ENCODE results near the gene TET1.
A peak's percentile ranks its signal among the peaks of the same experiment; 100 is the strongest.
"Not testable (repeated sequence)": the region's sequence is repeated elsewhere in the genome, so short reads cannot be mapped to it uniquely, and the experiment has no call there.

Gene TET1

DNA sequence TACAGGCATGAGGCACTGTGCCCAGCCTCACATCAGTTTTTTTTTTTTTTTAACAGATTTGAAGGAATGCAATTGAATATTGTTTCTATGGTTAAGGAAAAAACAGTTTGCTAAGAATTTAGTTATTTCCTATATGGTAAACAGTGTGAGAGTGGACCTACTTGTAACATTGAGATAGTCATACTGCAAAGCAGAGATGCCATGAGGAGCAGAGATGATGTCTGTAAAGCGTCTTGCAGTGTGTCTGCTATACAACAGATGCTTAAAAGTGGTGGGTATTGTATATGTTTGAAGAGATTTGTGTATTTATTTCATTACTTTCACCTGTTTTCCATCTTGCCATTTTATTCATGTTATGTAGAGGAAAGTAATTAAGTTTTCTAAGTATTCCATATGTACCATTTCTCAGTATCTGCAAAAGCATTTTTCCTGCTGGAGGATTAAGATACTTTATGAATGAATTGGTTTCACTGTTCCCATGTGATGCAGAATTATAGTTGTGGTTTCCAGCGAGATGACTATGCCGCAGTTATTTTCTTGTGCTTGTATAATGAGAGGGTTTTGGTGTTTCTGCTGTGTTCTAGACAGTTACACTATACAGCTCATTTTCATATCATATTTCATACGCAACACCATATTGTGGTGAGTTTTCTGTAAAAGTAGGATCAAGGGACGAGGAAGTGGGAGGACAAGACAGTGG, 26.6 kb downstream of the TET1 start:
- no peak for TF ChIP-seq POLR2A (IDR thresholded peaks at IDR 0.05; ENCODE audit: low read depth, low read length)
- FAIRE-seq (no peak), DNase-seq (ENCODE audit: insufficient read length, low spot score) (no peak)

DNA sequence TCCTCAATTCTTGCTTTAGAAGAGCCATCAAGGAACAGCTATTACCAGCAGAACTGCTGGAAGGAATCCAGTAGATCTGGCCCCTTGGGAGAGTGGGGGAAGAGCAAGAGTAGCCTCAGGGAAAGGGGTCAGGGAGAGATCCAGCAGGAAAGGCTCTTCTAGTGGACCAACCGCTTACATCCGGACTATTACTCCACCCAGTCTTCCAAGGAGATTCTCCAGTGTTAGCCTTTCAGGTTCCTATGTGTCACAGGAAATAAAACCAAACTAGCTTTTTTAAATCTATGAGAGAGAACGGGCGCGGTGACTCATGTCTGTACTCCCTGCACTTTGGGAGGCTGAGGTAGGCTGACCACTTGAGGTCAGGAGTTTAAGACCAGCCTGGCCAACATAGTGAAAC, 34.3 kb downstream of the TET1 start:
- FAIRE-seq (peak; percentile 98), DNase-seq (ENCODE audit: insufficient read length, low spot score) (peak; percentile 82)
- no peak for TF ChIP-seq POLR2A (IDR thresholded peaks at IDR 0.05; ENCODE audit: low read depth, low read length)

DNA sequence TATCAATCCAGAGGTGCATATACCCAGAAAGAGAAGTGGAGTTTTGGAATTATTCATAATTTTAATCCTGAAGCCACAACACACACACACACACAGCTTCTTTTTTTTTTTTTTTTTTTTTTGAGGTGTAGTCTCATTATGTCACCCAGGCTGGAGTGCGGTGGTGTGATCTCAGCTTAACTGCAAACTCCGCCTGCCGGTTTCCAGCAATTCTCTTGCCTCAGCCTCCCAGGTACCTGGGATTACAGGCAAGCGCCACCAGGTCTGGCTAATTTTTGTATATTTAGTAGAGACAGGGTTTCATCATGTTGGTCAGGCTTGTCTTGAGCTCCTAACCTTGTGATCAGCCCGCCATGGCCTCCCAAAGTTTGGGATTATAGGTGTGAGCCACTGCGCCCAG, 35.4 kb downstream of the TET1 start:
- no peak for TF ChIP-seq POLR2A (IDR thresholded peaks at IDR 0.05; ENCODE audit: low read depth, low read length)
- FAIRE-seq: no peak
- no peak for DNase-seq (ENCODE audit: insufficient read length, low spot score)

DNA sequence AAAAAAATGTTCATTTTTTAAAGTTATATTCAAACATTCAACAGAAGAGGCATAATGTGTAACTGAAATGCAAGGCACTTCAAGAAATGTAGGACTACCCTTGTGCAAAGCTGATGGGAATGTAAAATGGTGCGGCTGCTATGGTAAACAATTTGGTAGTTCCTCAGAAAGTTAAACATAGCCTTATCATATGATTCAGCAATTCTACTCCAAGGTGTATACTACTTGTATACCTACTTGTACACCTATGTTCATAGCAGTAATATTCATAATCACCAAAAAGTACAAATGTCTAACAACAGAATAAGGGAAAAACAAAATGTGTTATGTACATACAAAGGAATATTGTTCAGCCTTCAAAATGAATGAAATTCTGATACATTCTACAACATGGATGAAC, 37.3 kb downstream of the TET1 start:
- DNase-seq (ENCODE audit: insufficient read length, low spot score) (no peak), FAIRE-seq (no peak)
- TF ChIP-seq POLR2A (IDR thresholded peaks at IDR 0.05; ENCODE audit: low read depth, low read length): no peak

DNA sequence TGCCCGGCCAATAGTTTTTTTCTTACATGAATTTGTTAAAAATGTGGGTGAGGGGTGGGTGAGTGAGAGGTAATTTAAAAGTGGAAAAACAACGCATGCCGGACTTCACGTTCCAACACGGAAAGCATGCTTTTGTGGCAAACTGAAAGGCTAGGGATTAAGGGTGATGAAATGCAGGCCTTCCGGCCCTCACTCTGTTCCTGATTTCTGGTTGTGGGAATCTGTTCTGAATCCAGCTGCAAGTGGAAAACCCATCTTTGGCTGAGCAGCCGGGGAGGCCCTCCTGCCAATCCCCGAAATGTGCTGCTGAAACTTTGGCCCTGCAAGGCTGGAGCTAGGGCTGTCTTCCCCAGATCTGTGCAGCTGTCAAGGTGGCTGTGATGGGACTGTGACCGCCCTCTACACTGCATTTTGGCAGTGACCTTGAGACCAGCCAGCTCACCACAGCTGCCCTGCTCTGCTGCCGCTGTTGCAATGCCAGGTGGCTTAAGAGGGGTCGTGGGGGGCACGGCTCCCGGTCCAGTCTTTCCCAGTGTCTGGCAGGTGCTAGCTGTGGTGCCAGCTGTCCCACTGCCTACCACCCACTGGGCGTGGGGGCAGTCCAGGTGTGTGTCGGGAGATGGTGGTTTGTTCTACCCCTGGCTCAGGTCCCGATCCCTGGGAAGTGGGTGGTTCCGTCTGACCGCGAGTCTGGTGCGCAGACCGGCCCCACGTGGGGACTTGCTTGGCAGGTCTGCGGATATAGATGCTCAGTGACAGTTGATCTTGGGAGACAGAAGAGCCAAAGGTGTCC, 39.0 kb downstream of the TET1 start:
- FAIRE-seq (peak; percentile 15), DNase-seq (ENCODE audit: insufficient read length, low spot score) (peak; percentile 50)
- TF ChIP-seq POLR2A (IDR thresholded peaks at IDR 0.05; ENCODE audit: low read depth, low read length): no peak

DNA sequence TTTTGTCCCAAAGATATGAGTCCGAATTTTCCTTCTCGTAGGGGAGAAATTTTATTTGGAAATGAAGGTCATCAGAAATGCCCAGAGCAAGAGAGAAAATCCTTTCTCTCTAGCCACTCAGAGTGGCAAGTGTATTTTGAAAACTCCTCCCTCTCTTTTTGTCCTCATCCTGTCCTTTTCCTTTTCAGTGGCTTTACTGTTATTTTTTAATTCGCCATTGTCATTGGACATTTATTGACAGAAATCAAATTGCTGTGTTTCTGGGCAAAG, 39.6 kb downstream of the TET1 start:
- FAIRE-seq: no peak
- no peak for DNase-seq (ENCODE audit: insufficient read length, low spot score)
- no peak for TF ChIP-seq POLR2A (IDR thresholded peaks at IDR 0.05; ENCODE audit: low read depth, low read length)

DNA sequence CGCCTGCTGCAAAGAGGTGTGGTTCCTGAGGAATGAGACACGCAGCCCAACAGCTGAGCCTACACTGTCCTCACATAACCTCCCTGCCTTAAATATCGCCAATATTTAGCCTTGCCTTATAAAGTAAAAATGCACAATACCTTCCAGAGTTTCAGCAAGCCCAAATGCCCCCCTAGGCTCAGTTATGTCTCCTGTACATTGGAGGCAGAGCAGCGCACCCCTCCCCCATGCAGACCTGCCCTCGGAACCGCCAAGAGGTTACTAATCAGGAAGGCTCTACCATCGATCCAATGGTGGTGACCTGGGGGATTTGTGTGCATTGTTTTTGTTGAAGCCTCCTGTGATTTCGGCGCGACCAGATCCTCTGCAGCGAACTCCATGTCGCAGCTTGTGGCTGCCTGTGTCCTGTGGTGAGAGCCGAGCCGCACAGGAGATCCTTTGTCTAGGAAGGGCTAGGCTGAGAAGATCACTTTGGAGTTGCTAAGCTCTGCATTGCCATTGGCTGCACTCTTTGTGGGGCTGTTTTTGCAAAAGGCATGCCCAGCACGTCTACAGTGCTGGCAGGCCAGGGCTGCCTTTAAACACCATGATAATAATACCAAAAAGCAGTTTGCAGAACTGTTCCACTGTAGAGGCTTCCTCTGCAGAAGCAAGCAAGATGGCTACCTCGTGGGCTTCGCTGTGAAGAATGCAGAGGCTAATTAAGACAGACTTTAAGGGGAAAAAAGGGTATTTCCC, 40.1 kb downstream of the TET1 start:
- DNase-seq (ENCODE audit: insufficient read length, low spot score): peak; percentile 76
- peak; percentile 42; the same call in 1 of the 2 replicates for TF ChIP-seq POLR2A (IDR thresholded peaks at IDR 0.05; ENCODE audit: low read depth, low read length)
- FAIRE-seq: peak; percentile 98

DNA sequence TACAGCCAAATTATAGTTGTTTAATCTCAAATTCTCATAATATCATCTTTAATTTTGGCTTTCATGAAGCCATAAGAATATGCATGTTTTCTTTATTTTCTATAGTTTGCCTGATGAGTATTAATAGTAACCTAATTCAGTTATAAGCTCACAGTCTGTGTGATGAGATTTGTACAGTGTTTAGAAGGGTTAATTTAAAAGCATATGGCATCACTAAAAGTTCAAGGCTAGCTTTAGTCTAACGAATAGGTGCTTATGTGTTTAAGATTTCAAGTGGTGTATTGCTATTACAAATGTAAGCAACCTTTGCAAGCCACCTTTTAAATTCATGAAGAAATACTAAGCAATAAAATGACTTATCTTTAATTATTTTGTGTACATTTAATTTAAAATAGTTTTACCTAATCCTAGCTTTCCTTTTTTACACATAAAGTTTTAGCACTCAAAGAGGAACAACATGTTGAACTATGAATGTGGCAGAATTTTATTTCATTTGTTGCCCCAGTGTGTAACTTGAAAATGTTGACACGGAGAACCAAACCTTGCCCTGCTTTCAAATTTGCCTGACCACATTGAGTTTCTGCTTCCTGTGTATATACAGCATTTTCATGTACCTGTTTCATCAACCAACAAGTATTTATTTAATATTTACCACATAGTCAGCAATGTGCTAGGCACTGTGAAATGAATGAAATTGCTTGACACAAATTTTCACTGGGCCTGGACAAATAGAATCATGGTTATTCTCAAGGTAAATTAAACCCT, 41.5 kb downstream of the TET1 start:
- no peak for TF ChIP-seq POLR2A (IDR thresholded peaks at IDR 0.05; ENCODE audit: low read depth, low read length)
- FAIRE-seq: no peak
- DNase-seq (ENCODE audit: insufficient read length, low spot score): no peak

DNA sequence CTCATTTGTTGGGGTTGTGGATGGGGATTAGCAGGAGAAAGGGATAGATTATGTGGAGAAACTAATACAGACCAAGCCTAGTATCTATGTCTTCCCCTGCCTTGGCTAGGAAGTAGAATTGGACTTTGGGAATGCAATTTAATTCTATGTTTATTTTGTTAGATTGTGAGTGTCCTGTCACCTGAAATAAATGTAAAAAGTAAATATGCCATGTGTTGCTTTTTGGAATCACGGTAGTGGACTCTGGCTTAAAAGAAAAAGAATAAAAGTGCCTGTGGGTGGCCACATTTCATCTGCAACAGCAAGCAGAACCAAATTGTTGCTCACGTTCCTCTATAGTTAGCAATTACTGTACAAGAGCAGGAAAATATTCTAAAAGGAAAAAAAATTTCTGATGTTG, 42.3 kb downstream of the TET1 start:
- no peak for TF ChIP-seq POLR2A (IDR thresholded peaks at IDR 0.05; ENCODE audit: low read depth, low read length)
- no peak for DNase-seq (ENCODE audit: insufficient read length, low spot score)
- FAIRE-seq: no peak

DNA sequence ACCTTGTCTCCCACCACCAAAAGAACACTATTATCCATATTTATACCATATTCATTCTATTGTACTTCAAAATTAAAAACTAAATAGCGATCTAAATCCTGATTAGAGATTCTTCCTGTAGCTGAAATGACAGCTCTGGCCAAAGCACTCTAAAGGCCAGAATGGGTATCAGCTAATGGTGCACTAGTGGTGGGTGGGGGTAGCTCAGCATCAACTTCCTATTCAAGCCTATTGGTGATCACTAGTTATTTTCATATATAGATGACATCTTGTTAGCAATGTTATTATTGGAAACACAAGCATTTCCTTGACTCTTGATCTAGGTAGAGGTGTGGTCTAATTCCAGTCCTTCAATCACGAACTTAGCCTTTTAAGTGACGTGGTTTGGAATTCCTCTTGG, 43.6 kb downstream of the TET1 start:
- no peak for TF ChIP-seq POLR2A (IDR thresholded peaks at IDR 0.05; ENCODE audit: low read depth, low read length)
- DNase-seq (ENCODE audit: insufficient read length, low spot score) (no peak), FAIRE-seq (no peak)

DNA sequence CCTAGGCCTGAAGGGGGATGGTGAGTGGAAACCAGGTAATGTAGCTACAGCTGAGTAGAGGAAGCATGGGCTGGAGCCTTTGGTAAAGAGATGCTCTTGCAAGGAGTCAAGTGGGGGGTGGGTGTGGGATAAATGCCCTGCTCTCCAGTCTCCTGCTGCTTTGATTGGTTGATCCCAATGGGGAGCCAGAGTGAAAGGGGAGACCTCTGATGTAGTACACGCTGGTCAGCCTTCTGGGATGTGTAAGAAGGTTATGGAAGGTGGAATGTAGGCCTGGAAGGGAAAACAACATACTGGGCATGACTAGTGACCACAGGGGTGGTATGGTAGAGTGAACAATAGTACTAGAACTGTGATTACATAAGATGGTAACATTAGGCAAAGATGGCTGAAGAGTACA, 44.3 kb downstream of the TET1 start:
- DNase-seq (ENCODE audit: insufficient read length, low spot score) (no peak), FAIRE-seq (no peak)
- TF ChIP-seq POLR2A (IDR thresholded peaks at IDR 0.05; ENCODE audit: low read depth, low read length): no peak

DNA sequence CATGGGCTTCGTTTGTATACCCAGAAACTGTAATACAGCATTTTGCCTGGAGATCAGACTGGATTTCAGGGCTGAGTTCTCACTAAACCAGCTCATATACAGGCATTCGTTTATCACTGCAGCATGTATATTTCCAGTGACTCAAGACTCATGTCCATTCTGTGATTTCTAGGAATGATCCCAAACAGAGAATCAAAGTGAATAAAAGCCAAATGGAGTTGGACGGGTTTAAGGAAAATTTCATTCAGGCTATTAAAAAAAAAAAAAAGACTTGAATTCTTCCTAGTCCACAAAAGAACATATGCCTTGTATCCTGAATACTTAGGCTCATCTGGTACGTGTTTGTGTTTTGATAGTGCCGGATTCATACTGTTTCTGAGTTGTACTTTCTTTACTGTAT, 46.8 kb downstream of the TET1 start:
- FAIRE-seq (no peak), DNase-seq (ENCODE audit: insufficient read length, low spot score) (no peak)
- no peak for TF ChIP-seq POLR2A (IDR thresholded peaks at IDR 0.05; ENCODE audit: low read depth, low read length)

DNA sequence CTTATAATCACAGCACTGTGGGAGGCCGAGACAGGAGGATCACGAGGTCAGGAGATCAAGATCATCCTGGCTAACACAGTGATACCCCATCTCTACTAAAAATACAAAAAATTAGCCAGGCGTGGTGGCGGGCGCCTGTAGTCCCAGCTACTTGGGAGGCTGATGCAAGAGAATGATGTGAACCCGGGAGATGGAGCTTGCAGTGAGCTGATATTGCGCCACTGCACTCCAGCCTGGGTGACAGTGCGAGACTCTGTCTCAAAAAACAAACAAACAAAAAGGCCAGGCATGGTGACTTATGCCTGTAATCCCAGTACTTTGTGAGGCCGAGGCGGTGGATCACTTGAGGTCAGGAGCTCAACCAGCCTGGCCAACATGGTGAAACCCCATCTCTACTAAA, 49.9 kb downstream of the TET1 start:
- DNase-seq (ENCODE audit: insufficient read length, low spot score); FAIRE-seq: not testable (repeated sequence)

DNA sequence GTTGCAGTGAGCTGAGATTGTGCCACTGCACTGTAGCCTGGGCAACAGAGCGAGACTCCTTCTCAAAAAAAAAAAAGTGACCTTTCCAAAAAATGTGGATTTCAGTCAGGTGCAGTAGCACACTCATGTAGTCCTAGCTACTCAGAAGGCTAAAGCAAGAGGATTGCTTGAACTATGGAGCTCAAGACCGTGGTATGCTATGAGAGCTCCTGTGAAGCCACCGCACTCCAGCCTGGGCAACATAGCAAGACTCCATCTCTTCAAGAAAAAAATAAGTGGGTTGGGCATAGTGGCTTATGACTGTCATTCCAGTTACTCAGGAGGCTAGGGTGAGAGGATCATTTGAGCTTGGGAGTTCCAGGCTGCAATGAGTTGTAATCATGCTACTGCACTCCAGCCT, 51.1 kb downstream of the TET1 start:
- DNase-seq (ENCODE audit: insufficient read length, low spot score) (no peak), FAIRE-seq (no peak)
- TF ChIP-seq POLR2A (IDR thresholded peaks at IDR 0.05; ENCODE audit: low read depth, low read length): no peak

DNA sequence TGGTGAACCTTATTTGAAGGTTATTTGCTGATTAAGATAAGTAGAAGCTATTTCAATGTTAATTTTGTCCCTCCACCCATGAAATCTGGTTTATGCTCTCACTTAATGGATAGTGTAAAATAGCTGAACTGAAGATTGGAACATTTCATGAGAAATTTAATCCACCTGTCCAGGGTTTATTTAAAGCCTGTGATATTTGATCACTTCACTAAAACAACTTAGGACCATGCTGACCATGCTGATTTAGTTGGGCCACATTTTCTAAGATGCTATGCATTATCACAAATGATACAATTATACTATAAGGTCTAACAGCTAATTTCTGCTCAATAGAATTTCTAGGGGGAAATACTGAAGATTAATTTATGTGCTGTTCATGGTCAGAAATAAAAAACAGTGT, 53.8 kb downstream of the TET1 start:
- DNase-seq (ENCODE audit: insufficient read length, low spot score); FAIRE-seq: not testable (repeated sequence)

DNA sequence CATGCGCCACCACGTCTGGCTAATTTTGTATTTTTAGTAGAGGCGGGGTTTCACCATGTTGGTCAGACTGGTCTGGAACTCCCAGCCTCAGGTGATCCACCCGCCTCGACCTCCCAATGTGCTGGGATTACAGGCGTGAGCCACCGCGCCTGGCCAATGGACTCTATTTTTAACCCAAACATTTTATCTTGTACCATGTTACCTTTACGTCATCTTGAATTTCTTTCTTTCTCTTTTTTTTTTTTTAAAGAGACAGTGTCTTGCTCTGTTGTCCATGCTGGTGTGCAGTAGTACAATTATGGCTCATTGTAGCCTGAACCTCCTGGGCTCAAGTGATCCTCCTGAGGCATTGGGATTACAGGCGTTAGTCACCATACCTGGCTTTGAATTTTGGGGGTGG, 57.6 kb downstream of the TET1 start:
- not testable (repeated sequence) for FAIRE-seq; DNase-seq (ENCODE audit: insufficient read length, low spot score)
